HK-2 (cell line): Measurements from ENCODE around the gene CFAP54.
"Not testable (repeated sequence)": the region's sequence is repeated elsewhere in the genome, so short reads cannot be mapped to it uniquely, and the experiment has no call there.

Experiments
- DNase-seq: peaks from one replicate; pipeline ENCODE4 v3.0.0-alpha.2; 2018; ENCODE audit not compliant: unreplicated experiment

Gene CFAP54

GRCh38 chr12:96623656-96624217 lies 134.4 kb downstream of the CFAP54 start:
- no peak for DNase-seq

- no peak for DNase-seq
Measured at GRCh38 chr12:96635844-96636243, 146.5 kb downstream of the CFAP54 start.

GRCh38 chr12:96636895-96637294 lies 147.5 kb downstream of the CFAP54 start:
- DNase-seq = no peak

GRCh38 chr12:96648923-96649322 lies 159.5 kb downstream of the CFAP54 start:
- DNase-seq = no peak

GRCh38 chr12:96652870-96653269 lies 163.5 kb downstream of the CFAP54 start:
- DNase-seq = no peak

- DNase-seq = no peak
Measured at GRCh38 chr12:96658075-96658474, 168.7 kb downstream of the CFAP54 start.

GRCh38 chr12:96669786-96670185 lies 180.4 kb downstream of the CFAP54 start:
- no peak for DNase-seq

GRCh38 chr12:96670334-96670899 lies 181.0 kb downstream of the CFAP54 start:
- DNase-seq = no peak

GRCh38 chr12:96675519-96675918 lies 186.1 kb downstream of the CFAP54 start:
- not testable (repeated sequence) for DNase-seq

- no peak for DNase-seq
Measured at GRCh38 chr12:96677363-96677762, 188.0 kb downstream of the CFAP54 start.

- no peak for DNase-seq
Measured at GRCh38 chr12:96687719-96688118, 198.3 kb downstream of the CFAP54 start.

GRCh38 chr12:96698521-96698920 lies 209.1 kb downstream of the CFAP54 start:
- no peak for DNase-seq

GRCh38 chr12:96698965-96699364 lies 209.6 kb downstream of the CFAP54 start:
- DNase-seq = peak; percentile 31

- no peak for DNase-seq
Measured at GRCh38 chr12:96701856-96702255, 212.5 kb downstream of the CFAP54 start.

GRCh38 chr12:96710127-96710745 lies 220.9 kb downstream of the CFAP54 start:
- no peak for DNase-seq

- DNase-seq = no peak
Measured at GRCh38 chr12:96711364-96711763, 222.0 kb downstream of the CFAP54 start.

- DNase-seq = no peak
Measured at GRCh38 chr12:96714199-96714598, 224.8 kb downstream of the CFAP54 start.

GRCh38 chr12:96719660-96720362 lies 230.4 kb downstream of the CFAP54 start:
- DNase-seq = no peak

- DNase-seq = no peak
Measured at GRCh38 chr12:96720363-96720705, 231.0 kb downstream of the CFAP54 start.

- DNase-seq = not testable (repeated sequence)
Measured at GRCh38 chr12:96729466-96729865, 240.1 kb downstream of the CFAP54 start.

GRCh38 chr12:96729886-96730285 lies 240.5 kb downstream of the CFAP54 start:
- no peak for DNase-seq

GRCh38 chr12:96743606-96744005 lies 254.2 kb downstream of the CFAP54 start:
- no peak for DNase-seq

GRCh38 chr12:96749999-96750398 lies 260.6 kb downstream of the CFAP54 start:
- DNase-seq = no peak
